Measurements from ENCODE around the gene UBE2C.

DNA sequence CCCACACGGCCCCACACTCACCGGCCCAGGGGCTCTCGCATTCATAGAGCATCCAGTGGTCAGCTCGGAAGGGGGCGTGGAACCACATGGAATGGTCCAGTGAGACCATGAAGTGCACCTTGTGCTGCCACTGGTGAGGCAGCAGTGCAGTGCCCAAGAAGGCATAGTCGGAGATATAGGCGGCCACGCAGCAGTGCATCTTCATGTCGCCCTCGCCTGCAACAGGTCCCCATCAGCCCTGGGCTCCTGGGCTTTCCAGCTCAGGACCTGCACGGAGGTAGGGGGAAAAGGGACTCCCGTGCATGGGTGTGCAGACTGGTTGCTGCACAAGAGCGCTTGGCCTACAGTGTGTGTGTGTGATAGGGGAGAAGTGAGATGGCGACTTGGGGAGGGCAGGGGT lies 31.1 kb downstream of the UBE2C start:
- TF ChIP-seq CTCF (IDR thresholded peaks at IDR 0.05) = no peak
- no peak for TF ChIP-seq EZH2 (IDR thresholded peaks at IDR 0.05; ENCODE audit: borderline replicate concordance, insufficient read depth, low read depth, low read length, poor library complexity, severe bottlenecking)
